ENCODE data around the gene MYO15A. TPM values are rescaled to one million over a fixed set of nuclear protein-coding genes. Genes with fewer than 3 reads are reported as not detected.

MYO15A gene
- total RNA-seq, 1 donor from 2014 or later, result 0.52 TPM

DNA sequence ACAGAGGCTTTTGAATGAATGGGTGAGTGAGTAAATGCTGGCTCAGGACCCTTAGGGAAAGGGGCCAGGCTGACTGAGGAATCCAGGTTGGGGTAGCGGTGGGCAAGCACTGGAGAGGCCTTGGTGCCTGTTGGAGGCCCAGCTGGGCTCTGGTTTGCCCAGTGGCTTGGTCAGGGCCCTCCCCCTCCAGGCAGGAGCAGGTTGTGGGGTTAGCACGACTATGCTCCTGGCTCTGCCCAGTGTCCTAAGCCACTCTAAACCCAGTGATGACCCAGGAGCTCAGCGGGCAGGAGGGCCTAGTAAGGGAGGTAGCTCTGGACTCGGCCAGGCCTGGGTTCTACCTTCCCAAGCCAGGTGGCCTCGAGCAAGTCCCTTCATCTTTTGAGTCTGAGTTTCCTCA is 7.5 kb downstream of the MYO15A start:
- DNase-seq (ENCODE audit: low spot score), result no peak
- Mint-ChIP-seq H3K4me1 (ENCODE audit: low read depth) (no peaks in the 10 kb centered on the region), H3K4me3 (ENCODE audit: unreplicated experiment) (no peak overlapping the region), H3K9me3 (ENCODE audit: low read depth) (no peaks in the 10 kb centered on the region), H3K27ac (ENCODE audit: unreplicated experiment) (no peak overlapping the region), H3K36me3 (ENCODE audit: low read depth) (no peaks in the 10 kb centered on the region), H3K27me3 (ENCODE audit: low read depth) (no peaks in the 10 kb centered on the region)
- TF ChIP-seq, protein P1, sequence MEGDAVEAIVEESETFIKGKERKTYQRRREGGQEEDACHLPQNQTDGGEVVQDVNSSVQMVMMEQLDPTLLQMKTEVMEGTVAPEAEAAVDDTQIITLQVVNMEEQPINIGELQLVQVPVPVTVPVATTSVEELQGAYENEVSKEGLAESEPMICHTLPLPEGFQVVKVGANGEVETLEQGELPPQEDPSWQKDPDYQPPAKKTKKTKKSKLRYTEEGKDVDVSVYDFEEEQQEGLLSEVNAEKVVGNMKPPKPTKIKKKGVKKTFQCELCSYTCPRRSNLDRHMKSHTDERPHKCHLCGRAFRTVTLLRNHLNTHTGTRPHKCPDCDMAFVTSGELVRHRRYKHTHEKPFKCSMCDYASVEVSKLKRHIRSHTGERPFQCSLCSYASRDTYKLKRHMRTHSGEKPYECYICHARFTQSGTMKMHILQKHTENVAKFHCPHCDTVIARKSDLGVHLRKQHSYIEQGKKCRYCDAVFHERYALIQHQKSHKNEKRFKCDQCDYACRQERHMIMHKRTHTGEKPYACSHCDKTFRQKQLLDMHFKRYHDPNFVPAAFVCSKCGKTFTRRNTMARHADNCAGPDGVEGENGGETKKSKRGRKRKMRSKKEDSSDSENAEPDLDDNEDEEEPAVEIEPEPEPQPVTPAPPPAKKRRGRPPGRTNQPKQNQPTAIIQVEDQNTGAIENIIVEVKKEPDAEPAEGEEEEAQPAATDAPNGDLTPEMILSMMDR (IDR thresholded peaks at IDR 0.05), result no peak

DNA sequence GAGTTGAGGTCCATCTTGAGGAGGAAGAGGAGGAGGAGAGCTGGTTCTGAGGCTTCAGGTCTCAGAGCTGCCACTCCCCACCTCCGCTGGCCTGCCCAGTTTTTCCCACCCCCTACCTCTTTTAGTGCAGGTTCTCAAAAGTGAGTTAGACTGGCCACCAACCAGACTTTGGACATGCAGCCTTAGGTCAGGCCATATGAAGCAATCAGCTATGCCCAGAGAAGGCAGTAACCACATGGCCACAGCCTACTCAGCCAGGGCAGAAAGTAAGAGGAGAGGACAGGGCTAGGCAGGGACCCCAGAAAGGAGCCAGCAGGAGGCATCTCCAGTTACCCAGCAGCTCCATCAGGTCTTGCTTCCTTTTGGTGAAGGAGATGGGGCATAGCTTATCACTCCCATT is 9.0 kb downstream of the MYO15A start:
- Mint-ChIP-seq H3K4me3 (ENCODE audit: unreplicated experiment) (no peak overlapping the region), H3K36me3 (ENCODE audit: low read depth) (no peaks in the 10 kb centered on the region), H3K9me3 (ENCODE audit: low read depth) (no peaks in the 10 kb centered on the region), H3K27me3 (ENCODE audit: low read depth) (no peaks in the 10 kb centered on the region), H3K27ac (ENCODE audit: unreplicated experiment) (no peak overlapping the region), H3K4me1 (ENCODE audit: low read depth) (no peaks in the 10 kb centered on the region)
- TF ChIP-seq, protein P1 (IDR thresholded peaks at IDR 0.05), result no peak
- DNase-seq (ENCODE audit: low spot score), result no peak

DNA sequence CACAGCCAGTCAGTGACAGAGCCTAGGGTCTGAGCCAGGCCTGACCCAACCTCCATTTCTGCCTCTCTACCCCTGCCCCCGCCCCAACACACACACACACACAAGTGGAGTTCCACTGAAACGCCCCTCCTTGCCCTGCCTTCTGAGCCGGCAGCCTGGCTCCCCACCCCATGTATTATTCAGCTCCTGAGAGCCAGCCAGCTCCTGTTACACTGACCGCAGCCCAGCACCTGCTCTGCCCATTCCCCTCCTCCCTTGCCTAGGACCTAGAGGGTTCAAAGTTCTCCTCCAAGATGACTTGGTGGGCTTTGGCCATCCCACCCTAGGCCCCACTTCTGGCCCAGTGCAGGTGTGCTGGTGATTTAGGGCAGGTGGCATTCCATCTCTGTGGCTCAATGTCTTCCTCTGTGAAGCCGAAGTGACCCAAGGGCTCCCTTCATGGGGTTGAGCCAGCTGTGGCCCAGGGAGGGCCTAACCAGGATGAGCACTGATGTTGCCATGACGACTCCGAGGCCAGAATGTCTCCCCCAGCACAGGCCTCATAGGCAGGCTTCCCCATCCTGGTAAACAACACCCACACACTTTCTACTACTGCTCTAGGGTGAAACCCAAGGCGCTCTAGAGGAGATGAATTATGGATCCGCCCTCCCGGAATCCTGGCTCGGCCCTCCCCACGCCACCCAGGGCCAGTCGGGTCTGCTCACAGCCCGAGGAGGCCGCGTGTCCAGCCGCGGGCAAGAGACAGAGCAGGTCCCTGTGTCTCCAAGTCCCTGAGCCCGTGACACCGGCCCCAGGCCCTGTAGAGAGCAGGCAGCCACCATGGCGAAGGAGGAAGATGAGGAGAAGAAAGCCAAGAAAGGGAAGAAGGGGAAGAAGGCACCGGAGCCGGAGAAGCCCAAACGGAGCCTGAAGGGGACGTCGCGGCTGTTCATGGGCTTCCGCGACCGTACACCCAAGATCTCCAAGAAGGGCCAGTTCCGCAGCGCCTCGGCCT is 9.7 kb downstream of the MYO15A start:
- Mint-ChIP-seq H3K4me3 (ENCODE audit: unreplicated experiment) (no peak overlapping the region), H3K4me1 (ENCODE audit: low read depth) (no peaks in the 10 kb centered on the region), H3K27ac (ENCODE audit: unreplicated experiment) (no peak overlapping the region), H3K36me3 (ENCODE audit: low read depth) (no peaks in the 10 kb centered on the region), H3K9me3 (ENCODE audit: low read depth) (no peaks in the 10 kb centered on the region), H3K27me3 (ENCODE audit: low read depth) (no peaks in the 10 kb centered on the region)
- TF ChIP-seq, protein P1 (IDR thresholded peaks at IDR 0.05), result no peak
- DNase-seq (ENCODE audit: low spot score), result no peak

DNA sequence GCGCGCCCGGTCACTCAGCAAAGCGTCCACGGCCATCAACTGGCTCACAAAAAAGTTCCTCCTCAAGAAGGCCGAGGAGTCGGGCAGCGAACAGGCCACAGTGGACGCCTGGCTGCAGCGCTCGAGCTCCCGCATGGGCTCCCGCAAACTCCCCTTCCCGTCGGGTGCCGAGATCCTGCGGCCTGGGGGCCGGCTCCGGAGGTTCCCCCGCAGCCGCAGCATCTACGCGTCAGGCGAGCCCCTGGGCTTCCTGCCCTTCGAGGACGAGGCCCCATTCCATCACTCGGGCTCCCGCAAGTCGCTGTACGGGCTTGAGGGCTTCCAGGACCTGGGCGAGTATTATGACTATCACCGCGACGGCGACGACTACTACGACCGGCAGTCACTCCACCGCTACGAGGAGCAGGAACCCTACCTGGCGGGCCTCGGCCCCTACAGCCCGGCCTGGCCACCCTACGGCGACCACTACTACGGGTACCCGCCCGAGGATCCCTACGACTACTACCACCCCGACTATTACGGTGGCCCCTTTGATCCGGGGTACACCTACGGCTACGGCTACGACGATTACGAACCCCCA is 10.7 kb downstream of the MYO15A start:
- TF ChIP-seq, protein P1 (IDR thresholded peaks at IDR 0.05), result no peak
- Mint-ChIP-seq H3K36me3 (ENCODE audit: low read depth) (no peaks in the 10 kb centered on the region), H3K27me3 (ENCODE audit: low read depth) (no peaks in the 10 kb centered on the region), H3K27ac (ENCODE audit: unreplicated experiment) (no peak overlapping the region), H3K9me3 (ENCODE audit: low read depth) (no peaks in the 10 kb centered on the region), H3K4me1 (ENCODE audit: low read depth) (no peaks in the 10 kb centered on the region), H3K4me3 (ENCODE audit: unreplicated experiment) (no peak overlapping the region)
- DNase-seq (ENCODE audit: low spot score), result no peak

DNA sequence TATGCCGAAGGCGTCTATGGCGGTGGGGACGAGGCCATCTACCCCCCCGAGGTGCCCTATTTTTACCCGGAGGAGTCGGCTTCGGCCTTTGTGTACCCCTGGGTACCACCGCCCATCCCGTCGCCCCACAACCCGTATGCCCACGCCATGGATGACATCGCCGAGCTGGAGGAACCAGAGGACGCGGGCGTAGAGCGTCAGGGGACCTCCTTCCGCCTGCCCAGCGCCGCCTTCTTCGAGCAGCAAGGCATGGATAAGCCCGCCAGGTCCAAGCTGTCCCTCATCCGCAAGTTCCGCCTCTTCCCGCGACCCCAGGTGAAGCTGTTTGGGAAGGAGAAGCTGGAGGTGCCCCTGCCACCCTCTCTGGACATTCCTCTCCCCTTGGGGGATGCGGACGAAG is 11.4 kb downstream of the MYO15A start:
- no peaks in the 10 kb centered on the region for H3K9me3 Mint-ChIP-seq (ENCODE audit: low read depth)
- H3K4me3 Mint-ChIP-seq (ENCODE audit: unreplicated experiment), result no peak overlapping the region
- H3K36me3 Mint-ChIP-seq (ENCODE audit: low read depth), result no peaks in the 10 kb centered on the region
- H3K27me3 Mint-ChIP-seq (ENCODE audit: low read depth), result no peaks in the 10 kb centered on the region
- TF ChIP-seq, protein P1 (IDR thresholded peaks at IDR 0.05), result no peak
- H3K27ac Mint-ChIP-seq (ENCODE audit: unreplicated experiment), result no peak overlapping the region
- H3K4me1 Mint-ChIP-seq (ENCODE audit: low read depth), result no peaks in the 10 kb centered on the region
- no peak for DNase-seq (ENCODE audit: low spot score)

Measured in chondrocyte (in vitro differentiated cells).